Measurements from ENCODE around the gene ZNF844. TPM values are rescaled to one million over a fixed set of nuclear protein-coding genes. Genes with fewer than 3 reads are reported as not detected.
"Not testable (repeated sequence)": the region's sequence is repeated elsewhere in the genome, so short reads cannot be mapped to it uniquely, and the experiment has no call there.

ZNF844 gene
- total RNA-seq, 1 donor from 2014 or later, result 0.86 TPM

DNA sequence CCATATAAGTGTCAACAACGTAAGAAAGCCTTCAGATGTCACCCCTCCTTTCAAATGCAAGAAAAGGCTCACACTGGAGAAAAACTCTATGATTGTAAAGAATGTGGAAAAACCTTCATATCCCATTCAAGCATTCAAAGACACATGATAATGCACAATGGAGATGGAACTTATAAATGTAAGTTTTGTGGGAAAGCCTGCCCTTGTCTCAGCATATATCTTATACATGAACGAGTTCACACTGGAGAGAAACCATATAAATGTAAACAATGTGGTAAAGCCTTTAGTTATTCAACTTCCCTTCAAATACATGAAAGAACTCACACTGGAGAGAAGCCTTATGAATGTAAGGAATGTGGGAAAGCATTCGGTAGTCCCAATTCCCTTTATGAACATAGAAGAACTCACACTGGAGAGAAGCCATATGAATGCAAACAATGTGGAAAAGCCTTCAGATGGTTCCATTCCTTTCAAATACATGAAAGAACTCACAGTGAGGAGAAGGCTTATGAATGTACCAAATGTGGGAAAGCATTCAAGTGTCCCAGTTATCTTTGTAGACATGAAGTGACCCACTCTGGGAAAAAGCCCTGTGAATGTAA is 11.1 kb downstream of the ZNF844 start:
- TF ChIP-seq, protein P1, sequence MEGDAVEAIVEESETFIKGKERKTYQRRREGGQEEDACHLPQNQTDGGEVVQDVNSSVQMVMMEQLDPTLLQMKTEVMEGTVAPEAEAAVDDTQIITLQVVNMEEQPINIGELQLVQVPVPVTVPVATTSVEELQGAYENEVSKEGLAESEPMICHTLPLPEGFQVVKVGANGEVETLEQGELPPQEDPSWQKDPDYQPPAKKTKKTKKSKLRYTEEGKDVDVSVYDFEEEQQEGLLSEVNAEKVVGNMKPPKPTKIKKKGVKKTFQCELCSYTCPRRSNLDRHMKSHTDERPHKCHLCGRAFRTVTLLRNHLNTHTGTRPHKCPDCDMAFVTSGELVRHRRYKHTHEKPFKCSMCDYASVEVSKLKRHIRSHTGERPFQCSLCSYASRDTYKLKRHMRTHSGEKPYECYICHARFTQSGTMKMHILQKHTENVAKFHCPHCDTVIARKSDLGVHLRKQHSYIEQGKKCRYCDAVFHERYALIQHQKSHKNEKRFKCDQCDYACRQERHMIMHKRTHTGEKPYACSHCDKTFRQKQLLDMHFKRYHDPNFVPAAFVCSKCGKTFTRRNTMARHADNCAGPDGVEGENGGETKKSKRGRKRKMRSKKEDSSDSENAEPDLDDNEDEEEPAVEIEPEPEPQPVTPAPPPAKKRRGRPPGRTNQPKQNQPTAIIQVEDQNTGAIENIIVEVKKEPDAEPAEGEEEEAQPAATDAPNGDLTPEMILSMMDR (conservative IDR thresholded peaks at IDR 0.05; ENCODE audit: low read depth, low read length), result no peak
- DNase-seq (ENCODE audit: low read depth), result no peak
- H3K4me3 ChIP-seq (ENCODE audit: low read depth, low read length), result no peak overlapping the region

DNA sequence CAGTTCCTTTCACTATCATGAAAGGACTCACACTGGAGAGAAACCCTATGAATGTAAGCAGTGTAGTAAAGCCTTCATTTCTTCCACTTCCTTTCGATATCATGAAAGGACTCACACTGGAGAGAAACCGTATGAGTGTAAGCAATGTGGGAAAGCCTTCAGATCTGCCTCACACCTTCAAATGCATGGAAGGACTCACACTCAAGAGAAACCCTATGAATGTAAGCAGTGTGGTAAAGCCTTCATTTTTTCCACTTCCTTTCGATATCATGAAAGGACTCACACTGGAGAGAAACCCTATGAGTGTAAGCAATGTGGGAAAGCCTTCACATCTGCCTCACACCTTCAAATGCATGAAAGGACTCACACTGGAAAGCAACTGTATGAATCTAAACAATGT is 11.8 kb downstream of the ZNF844 start:
- H3K4me3 ChIP-seq (ENCODE audit: low read depth, low read length); DNase-seq (ENCODE audit: low read depth): not testable (repeated sequence)

DNA sequence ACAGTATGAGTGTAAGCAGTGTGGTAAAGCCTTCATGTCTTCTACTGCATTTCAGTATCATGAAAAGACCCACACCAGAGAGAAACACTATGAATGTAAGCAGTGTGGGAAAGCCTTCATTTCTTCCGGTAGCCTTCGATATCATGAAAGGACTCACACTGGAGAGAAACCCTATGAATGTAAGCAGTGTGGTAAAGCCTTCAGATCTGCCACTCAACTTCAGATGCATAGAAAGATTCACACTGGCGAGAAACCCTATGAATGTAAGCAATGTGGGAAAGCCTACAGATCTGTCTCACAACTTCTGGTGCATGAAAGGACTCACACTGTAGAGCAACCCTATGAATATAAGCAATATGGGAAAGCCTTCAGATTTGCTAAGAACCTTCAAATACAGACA is 12.8 kb downstream of the ZNF844 start:
- DNase-seq (ENCODE audit: low read depth), result no peak
- TF ChIP-seq, protein P1 (conservative IDR thresholded peaks at IDR 0.05; ENCODE audit: low read depth, low read length), result no peak
- no peak overlapping the region for H3K4me3 ChIP-seq (ENCODE audit: low read depth, low read length)

DNA sequence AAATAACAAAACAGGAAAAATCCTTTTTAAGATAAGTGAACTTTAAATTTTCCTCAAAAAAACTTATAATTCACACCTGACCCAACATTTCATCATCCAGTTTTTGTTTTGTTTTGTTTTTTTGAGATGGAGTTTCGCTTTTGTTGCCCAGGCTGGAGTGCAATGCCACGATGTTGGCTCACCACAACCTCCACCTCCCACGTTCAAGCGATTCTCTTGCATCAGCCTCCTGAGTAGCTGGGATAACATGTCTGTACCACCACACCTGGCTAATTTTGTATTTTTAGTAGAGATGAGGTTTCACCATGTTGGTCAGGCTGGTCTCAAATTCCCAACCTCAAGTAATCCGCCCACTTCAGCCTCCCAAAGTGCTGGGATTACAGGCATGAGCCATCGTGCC is 18.8 kb downstream of the ZNF844 start:
- DNase-seq (ENCODE audit: low read depth); H3K4me3 ChIP-seq (ENCODE audit: low read depth, low read length): not testable (repeated sequence)

DNA sequence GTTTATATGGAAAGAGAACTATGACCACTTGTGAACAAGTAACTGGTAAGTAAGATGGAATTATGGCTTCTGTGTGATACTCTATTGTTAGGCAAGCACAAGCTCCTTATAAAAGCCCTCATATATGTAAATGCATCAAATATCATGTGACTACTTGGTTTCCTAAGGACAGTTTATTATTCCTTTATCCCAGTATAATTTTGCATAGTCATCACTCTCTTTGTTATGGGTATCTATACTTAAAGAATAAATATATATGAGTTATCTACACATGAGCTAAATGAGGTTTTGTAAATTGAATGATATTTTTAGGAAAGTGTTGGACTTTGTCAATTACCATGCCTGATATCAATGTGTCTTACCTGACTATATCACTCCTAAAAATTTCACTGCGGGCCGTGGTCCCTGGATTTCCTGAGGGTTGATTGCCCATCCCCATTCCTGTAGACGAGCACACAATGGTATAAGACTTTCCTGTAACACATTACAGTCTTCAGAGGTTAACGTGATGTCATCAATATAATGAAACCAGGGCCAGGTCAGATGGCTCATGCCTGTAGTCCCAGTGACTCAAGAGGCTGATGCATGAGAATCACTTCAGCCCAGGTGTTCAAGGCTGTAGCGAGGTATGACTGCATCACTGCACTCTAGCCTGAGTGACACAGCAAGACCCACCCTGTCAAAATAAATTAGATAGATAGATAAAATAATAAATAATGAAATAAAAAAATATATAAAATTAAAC is 20.7 kb downstream of the ZNF844 start:
- TF ChIP-seq, protein P1 (conservative IDR thresholded peaks at IDR 0.05; ENCODE audit: low read depth, low read length), result no peak
- no peak for DNase-seq (ENCODE audit: low read depth)

DNA sequence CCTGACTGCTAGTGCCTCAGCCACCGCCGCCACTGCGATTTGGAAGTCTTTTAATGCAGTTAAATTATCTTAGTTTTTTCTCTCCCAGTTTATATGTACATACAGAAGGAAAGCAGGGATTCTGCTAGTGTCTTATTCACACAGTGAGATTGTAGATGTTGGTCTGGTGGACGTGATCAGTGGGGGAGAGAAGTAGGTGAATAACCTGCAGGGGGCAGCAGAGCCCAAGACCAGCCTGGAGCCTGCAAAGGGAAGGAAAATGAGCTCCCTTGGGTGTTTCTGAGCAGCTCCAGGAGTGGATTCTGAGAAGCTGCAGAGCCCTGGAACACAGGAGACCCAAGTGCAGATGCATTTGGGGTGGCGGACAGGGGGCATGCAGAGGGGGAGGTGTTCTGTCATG is 26.3 kb downstream of the ZNF844 start:
- DNase-seq (ENCODE audit: low read depth), result no peak
- TF ChIP-seq, protein P1 (conservative IDR thresholded peaks at IDR 0.05; ENCODE audit: low read depth, low read length), result peak; percentile 59
- H3K4me3 ChIP-seq (ENCODE audit: low read depth, low read length), result no peak overlapping the region

More for the DNA sequence above, 20.7 kb downstream of the ZNF844 start:
- H3K4me3 ChIP-seq (ENCODE audit: low read depth, low read length), result no peak overlapping the region

DNA sequence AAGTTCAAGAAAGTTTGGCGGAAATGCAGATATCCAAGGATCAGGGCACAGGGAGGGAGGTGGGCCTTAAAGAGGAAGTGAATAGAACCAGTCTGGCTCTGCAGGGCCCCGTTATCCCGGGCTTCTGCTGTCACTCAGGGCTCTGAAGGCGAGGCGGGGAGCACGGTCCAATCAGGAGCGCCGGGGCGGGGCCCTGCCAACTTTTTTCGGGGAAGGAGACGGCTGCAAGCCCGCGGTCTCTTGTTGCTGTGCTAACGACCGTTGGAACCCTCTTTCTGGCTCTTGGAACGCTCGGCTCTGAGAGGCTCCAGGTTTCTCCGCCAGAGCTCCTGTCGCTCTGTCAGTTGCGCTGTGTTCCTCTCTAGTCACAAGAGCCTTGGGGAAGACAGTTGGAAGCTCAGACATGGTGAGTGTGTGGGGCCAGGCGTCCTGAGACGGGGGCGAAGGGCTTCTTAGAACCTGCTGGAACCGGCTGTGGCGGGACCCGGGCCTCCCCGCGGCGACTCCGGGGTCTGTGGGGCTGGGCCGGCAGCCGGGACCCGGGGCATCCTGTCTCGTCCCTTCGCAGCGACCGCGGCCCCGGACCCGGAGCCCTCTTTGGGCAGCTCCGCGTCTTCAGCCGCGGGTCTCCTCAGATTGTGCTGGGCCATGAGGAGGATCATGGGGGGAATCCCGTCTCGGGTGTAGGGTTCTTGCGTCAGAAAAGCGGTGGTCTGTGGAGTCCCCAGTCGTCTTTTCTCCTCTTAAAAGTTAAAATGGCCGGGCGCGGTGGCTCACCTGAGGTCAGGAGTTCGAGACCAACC is 27.7 kb downstream of the ZNF844 start:
- DNase-seq (ENCODE audit: low read depth), result no peak
- TF ChIP-seq, protein P1 (conservative IDR thresholded peaks at IDR 0.05; ENCODE audit: low read depth, low read length), result no peak
- H3K4me3 ChIP-seq (ENCODE audit: low read depth, low read length), result peak overlapping the region; percentile 59
